H9 (cell line): ENCODE results near the gene OARD1. TPM values are rescaled to one million over a fixed set of nuclear protein-coding genes. Genes with fewer than 3 reads are reported as not detected.

ENCODE experiments used
- DNase-seq: peaks from one replicate; pipeline ENCODE4 v3.0.0-alpha.2; 2017
- H2AFZ ChIP-seq: one replicate; pipeline ENCODE4 v1.6.1; 2013; ENCODE audit warnings: mild to moderate bottlenecking, low read length, control low read depth, moderate library complexity
- H2AK5ac ChIP-seq: 2 replicates; pipeline ENCODE4 v1.6.1; 2013; ENCODE audit warnings: low read length, control low read depth, mixed read lengths; ENCODE audit not compliant: insufficient read length
- H2BK120ac ChIP-seq: one replicate; pipeline ENCODE4 v1.6.1; 2013; ENCODE audit warnings: low read depth, mild to moderate bottlenecking, low read length, control low read depth, inconsistent platforms; ENCODE audit not compliant: poor library complexity, severe bottlenecking
- H2BK12ac ChIP-seq: 2 replicates; pipeline ENCODE4 v1.6.1; 2013; ENCODE audit warnings: low read length, control low read depth, mixed read lengths, low read depth; ENCODE audit not compliant: insufficient read length
- H2BK15ac ChIP-seq: 2 replicates; pipeline ENCODE4 v1.6.1; 2013; ENCODE audit warnings: low read depth, low read length, control low read depth
- H2BK20ac ChIP-seq: one replicate; pipeline ENCODE4 v1.6.1; 2013; ENCODE audit warnings: low read depth, mild to moderate bottlenecking, low read length, control low read depth, inconsistent platforms; ENCODE audit not compliant: poor library complexity, severe bottlenecking
- H2BK5ac ChIP-seq: 2 replicates; pipeline ENCODE4 v1.6.1; 2013; ENCODE audit warnings: low read length, control low read depth, mixed read lengths; ENCODE audit not compliant: insufficient read length
- H3K14ac ChIP-seq: 2 replicates; pipeline ENCODE4 v1.6.1; 2013; ENCODE audit warnings: low read length, control low read depth; ENCODE audit not compliant: insufficient read depth
- H3K18ac ChIP-seq: 2 replicates; pipeline ENCODE4 v1.6.1; 2013; ENCODE audit warnings: low read depth, mild to moderate bottlenecking, mixed read lengths, low read length, control low read depth; ENCODE audit not compliant: insufficient read length
- H3K23ac ChIP-seq: 2 replicates; pipeline ENCODE4 v1.6.1; 2013; ENCODE audit warnings: low read length, control low read depth, mixed read lengths, low read depth; ENCODE audit not compliant: insufficient read length
- H3K23me2 ChIP-seq: 2 replicates; pipeline ENCODE4 v1.6.1; 2013; ENCODE audit warnings: low read depth, mild to moderate bottlenecking, mixed read lengths, low read length, control low read depth; ENCODE audit not compliant: insufficient read length, poor library complexity, severe bottlenecking
- H3K27ac ChIP-seq: 2 replicates; pipeline ENCODE4 v1.5.1; 2013; ENCODE audit warnings: low read length, control low read depth, mixed read lengths, low read depth; ENCODE audit not compliant: insufficient read length
- H3K27me3 ChIP-seq: 2 replicates; pipeline ENCODE4 v1.6.1; 2013; ENCODE audit warnings: low read length, control low read depth, inconsistent platforms; ENCODE audit not compliant: insufficient read depth
- H3K4ac ChIP-seq: 2 replicates; pipeline ENCODE4 v1.6.1; 2013; ENCODE audit warnings: low read depth, mild to moderate bottlenecking, control low read depth, inconsistent platforms, low read length, moderate library complexity
- H3K4me1 ChIP-seq: 2 replicates; pipeline ENCODE4 v1.6.1; 2013; ENCODE audit warnings: low read length, control low read depth, inconsistent platforms; ENCODE audit not compliant: insufficient read depth
- H3K4me2 ChIP-seq: 2 replicates; pipeline ENCODE4 v1.6.1; 2013; ENCODE audit warnings: low read length, control low read depth, mixed read lengths; ENCODE audit not compliant: insufficient read length, insufficient read depth
- H3K56ac ChIP-seq: 2 replicates; pipeline ENCODE4 v1.6.1; 2013; ENCODE audit warnings: low read depth, mild to moderate bottlenecking, mixed read lengths, low read length, control low read depth; ENCODE audit not compliant: insufficient read length
- H3K79me1 ChIP-seq: 2 replicates; pipeline ENCODE4 v1.6.1; 2013; ENCODE audit warnings: low read depth, mild to moderate bottlenecking, moderate library complexity, low read length, control low read depth, inconsistent platforms; ENCODE audit not compliant: insufficient read depth, poor library complexity, severe bottlenecking
- H3K79me2 ChIP-seq: 2 replicates; pipeline ENCODE4 v1.6.1; 2013; ENCODE audit warnings: low read length, control low read depth, inconsistent platforms; ENCODE audit not compliant: insufficient read depth
- H3K9ac ChIP-seq: 2 replicates; pipeline ENCODE4 v1.6.1; 2013; ENCODE audit warnings: low read length, control low read depth, mixed read lengths; ENCODE audit not compliant: insufficient read length; ENCODE audit errors: extremely low read depth
- H3K9me3 ChIP-seq: one replicate; pipeline ENCODE4 v1.6.1; 2013; ENCODE audit warnings: low read depth, low read length, inconsistent platforms; ENCODE audit not compliant: control insufficient read depth
- H3T11ph ChIP-seq: one replicate; pipeline ENCODE4 v1.6.1; 2013; ENCODE audit warnings: mild to moderate bottlenecking, low read length, control low read depth, inconsistent platforms
- H4K20me1 ChIP-seq: one replicate; pipeline ENCODE4 v1.6.1; 2013; ENCODE audit not compliant: control insufficient read depth, insufficient read length, insufficient read depth
- H4K5ac ChIP-seq: 2 replicates; pipeline ENCODE4 v1.6.1; 2013; ENCODE audit warnings: low read depth, mild to moderate bottlenecking, mixed read lengths, low read length, control low read depth; ENCODE audit not compliant: insufficient read length
- H4K8ac ChIP-seq: replicated peaks from 2 replicates; pipeline ENCODE4 v1.6.1; 2013; ENCODE audit warnings: low read length, control low read depth, mixed read lengths, low read depth; ENCODE audit not compliant: insufficient read length
- H4K91ac ChIP-seq: 2 replicates; pipeline ENCODE4 v1.6.1; 2013; ENCODE audit warnings: low read depth, mild to moderate bottlenecking, moderate library complexity, mixed read lengths, low read length, control low read depth; ENCODE audit not compliant: insufficient read length
- H3K27ac Mint-ChIP-seq, 3 experiments: 2 replicates in 2 of 3; 3 replicates in 1 of 3; pipeline ENCODE4 v1.8.0; 2020 to 2021; ENCODE audit warnings: mixed read lengths in 3 of 3, mild to moderate bottlenecking in 1 of 3, moderate library complexity in 1 of 3
- H3K27me3 Mint-ChIP-seq: 2 replicates; pipeline ENCODE4 v1.8.0; 2021; ENCODE audit warnings: low read depth, mild to moderate bottlenecking, moderate library complexity, mixed read lengths
- H3K36me3 Mint-ChIP-seq, 3 experiments: 2 replicates in 2 of 3; 3 replicates in 1 of 3; pipeline ENCODE4 v1.8.0; 2020 to 2021; ENCODE audit warnings: low read depth in 3 of 3, mixed read lengths in 3 of 3; ENCODE audit not compliant: insufficient read depth in 1 of 3
- H3K4me1 Mint-ChIP-seq, 2 experiments: 2 replicates each; pipeline ENCODE4 v1.8.0; 2020; ENCODE audit warnings: mixed read lengths in 2 of 2
- H3K4me3 Mint-ChIP-seq, 2 experiments: 2 replicates in 1 of 2; 3 replicates in 1 of 2; pipeline ENCODE4 v1.8.0; 2020 to 2021; ENCODE audit warnings: mild to moderate bottlenecking in 2 of 2, mixed read lengths in 2 of 2, moderate library complexity in 1 of 2
- H3K9me3 Mint-ChIP-seq, 2 experiments: 2 replicates in 1 of 2; 3 replicates in 1 of 2; pipeline ENCODE4 v1.8.0; 2020; ENCODE audit warnings: mild to moderate bottlenecking in 2 of 2, mixed read lengths in 2 of 2, moderate library complexity in 1 of 2
- WGBS: extraction: QIAGEN DNeasy Blood & Tissue Kit; methylation state at CpG from one replicate; pipeline ENCODE4 v1.1.7; 2013; ENCODE audit warnings: missing lambda C conversion rate, low lambda C conversion rate, mixed read lengths; ENCODE audit not compliant: insufficient read length; ENCODE audit errors: extremely low coverage; 5-methylcytosine and 5-hydroxymethylcytosine counted together
- total RNA-seq: library from RNA; stranded (reverse); gene quantifications from 2 replicates; pipeline ENCODE4 v1.2.1, GENCODE V29; 2021
- TF ChIP-seq, protein P1 (sequence below): fragments of 200-600 bp; sonication (generic); conservative IDR thresholded peaks from 3 replicates; pipeline ENCODE4 v1.8.0; 2021; ENCODE audit warnings: antibody characterized with exemption, mild to moderate bottlenecking

The OARD1 gene
- total RNA-seq, 1 experiment from 2014 or later = 36.6 TPM

DNA sequence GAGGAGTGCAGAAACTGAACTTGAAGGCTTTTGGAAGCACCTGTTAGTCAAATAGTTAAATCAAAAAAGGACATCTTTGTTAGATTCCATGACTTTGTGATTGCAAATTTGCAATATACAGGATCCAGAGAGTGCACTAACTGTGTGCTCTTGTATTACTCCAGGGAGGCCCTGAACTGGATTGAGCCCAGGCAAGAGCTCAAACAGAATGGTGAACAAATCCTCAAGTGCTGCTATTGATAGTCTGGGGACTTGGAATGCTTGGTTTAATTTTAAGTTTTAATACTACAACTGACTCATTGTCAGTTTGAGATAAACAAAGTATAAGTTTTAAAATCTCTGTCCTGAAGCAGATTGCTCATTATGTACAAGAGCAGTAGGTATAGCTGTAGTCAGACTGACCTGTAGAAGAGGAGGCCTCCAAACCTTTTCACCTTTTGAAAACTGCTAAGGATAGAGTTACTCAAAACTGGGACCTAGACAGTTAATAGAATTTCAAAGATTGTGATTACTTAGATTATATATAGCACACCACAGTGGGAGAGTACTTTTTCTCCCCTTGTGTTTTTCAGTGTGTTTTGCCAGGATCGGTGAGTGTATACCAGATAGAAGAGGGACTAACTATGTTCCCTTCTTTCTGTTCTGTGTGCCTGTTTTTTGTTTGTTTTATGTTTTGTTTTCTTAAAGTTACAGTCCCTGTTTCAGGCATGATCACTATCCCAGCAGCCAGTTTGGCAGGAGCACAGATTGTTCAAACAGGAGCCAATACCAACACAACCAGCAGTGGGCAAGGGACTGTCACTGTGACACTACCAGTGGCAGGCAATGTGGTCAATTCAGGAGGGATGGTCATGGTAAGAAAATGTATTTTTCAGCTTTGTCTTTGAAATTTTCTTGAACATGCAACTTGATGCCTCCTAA, 18.9 kb upstream of the OARD1 start:
- peaks cover 2% of the 10 kb centered on the region for H3K79me1 ChIP-seq
- no peak overlapping the region for H3K14ac ChIP-seq
- H3K27ac ChIP-seq = no peak overlapping the region
- no peak overlapping the region for H2AFZ ChIP-seq
- H3K23me2 ChIP-seq = no peaks in the 10 kb centered on the region
- H3K4ac ChIP-seq = no peak overlapping the region
- H4K91ac ChIP-seq = no peak overlapping the region
- no peak overlapping the region for H4K5ac ChIP-seq
- H3K9me3 Mint-ChIP-seq = no peaks in the 10 kb centered on the region
- no peaks in the 10 kb centered on the region for H3K4me1 ChIP-seq
- H3K4me1 Mint-ChIP-seq = peaks cover 0 to 4% of the 10 kb centered on the region in 2 experiments; a peak in 2 of 4 replicates
- H3K79me2 ChIP-seq = no peaks in the 10 kb centered on the region
- H2AK5ac ChIP-seq = no peak overlapping the region
- no peak for DNase-seq
- no peak overlapping the region for H3K4me3 Mint-ChIP-seq
- H2BK15ac ChIP-seq = no peak overlapping the region
- no peak overlapping the region for H4K8ac ChIP-seq
- H3K18ac ChIP-seq = no peak overlapping the region
- no peak overlapping the region for H2BK5ac ChIP-seq
- no peaks in the 10 kb centered on the region for H4K20me1 ChIP-seq
- TF ChIP-seq, protein P1, sequence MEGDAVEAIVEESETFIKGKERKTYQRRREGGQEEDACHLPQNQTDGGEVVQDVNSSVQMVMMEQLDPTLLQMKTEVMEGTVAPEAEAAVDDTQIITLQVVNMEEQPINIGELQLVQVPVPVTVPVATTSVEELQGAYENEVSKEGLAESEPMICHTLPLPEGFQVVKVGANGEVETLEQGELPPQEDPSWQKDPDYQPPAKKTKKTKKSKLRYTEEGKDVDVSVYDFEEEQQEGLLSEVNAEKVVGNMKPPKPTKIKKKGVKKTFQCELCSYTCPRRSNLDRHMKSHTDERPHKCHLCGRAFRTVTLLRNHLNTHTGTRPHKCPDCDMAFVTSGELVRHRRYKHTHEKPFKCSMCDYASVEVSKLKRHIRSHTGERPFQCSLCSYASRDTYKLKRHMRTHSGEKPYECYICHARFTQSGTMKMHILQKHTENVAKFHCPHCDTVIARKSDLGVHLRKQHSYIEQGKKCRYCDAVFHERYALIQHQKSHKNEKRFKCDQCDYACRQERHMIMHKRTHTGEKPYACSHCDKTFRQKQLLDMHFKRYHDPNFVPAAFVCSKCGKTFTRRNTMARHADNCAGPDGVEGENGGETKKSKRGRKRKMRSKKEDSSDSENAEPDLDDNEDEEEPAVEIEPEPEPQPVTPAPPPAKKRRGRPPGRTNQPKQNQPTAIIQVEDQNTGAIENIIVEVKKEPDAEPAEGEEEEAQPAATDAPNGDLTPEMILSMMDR = no peak
- no peak overlapping the region for H3K4me2 ChIP-seq
- H3K27me3 ChIP-seq = no peaks in the 10 kb centered on the region
- no peak overlapping the region for H3T11ph ChIP-seq
- H3K27me3 Mint-ChIP-seq = no peaks in the 10 kb centered on the region
- no peaks in the 10 kb centered on the region for H3K9me3 ChIP-seq
- no peak overlapping the region for H3K9ac ChIP-seq
- no peak overlapping the region for H3K56ac ChIP-seq
- peaks cover 48 to 89% (median 83%) of the 10 kb centered on the region in 3 experiments; a peak in 6 of 7 replicates for H3K36me3 Mint-ChIP-seq
- no peak overlapping the region for H2BK20ac ChIP-seq
- no peak overlapping the region for H3K23ac ChIP-seq
- no CpG with 5 or more reads among the region's 1 CpG for WGBS
- no peak overlapping the region for H2BK120ac ChIP-seq
- no peak overlapping the region for H2BK12ac ChIP-seq
- H3K27ac Mint-ChIP-seq = no peak overlapping the region
